Prostate gland (tissue), 2 donors: ENCODE measurements around the gene MPPE1. TPM values are rescaled to one million over a fixed set of nuclear protein-coding genes. Genes with fewer than 3 reads are reported as not detected.

Source experiments
- DNase-seq: peaks from one replicate; pipeline ENCODE4 v3.0.0-alpha.2; 2019; ENCODE audit warnings: low spot score
- H3K27ac ChIP-seq, 2 donors: fragments of 200-600 bp; sonication (generic); 2 replicates each; pipeline ENCODE4 v1.5.1; 2017 to 2019
- H3K27me3 ChIP-seq: fragments of 200-600 bp; sonication (generic); replicated peaks from 2 replicates; pipeline ENCODE4 v1.5.1; 2019; ENCODE audit not compliant: insufficient read depth
- H3K36me3 ChIP-seq, 2 donors: fragments of 200-600 bp; sonication (generic); 1 replicate in 1 of 2; 2 replicates in 1 of 2; pipeline versions ENCODE4 v1.5.1 to v1.8.1; 2017 to 2019
- H3K4me1 ChIP-seq: fragments of 200-600 bp; sonication (generic); replicated peaks from 2 replicates; pipeline ENCODE4 v1.5.1; 2019
- H3K4me3 ChIP-seq, 2 donors: fragments of 200-600 bp; sonication (generic); 2 replicates each; pipeline ENCODE4 v1.5.1; 2017 to 2019
- H3K9me3 ChIP-seq: fragments of 200-600 bp; sonication (generic); 2 replicates; pipeline ENCODE4 v1.5.1; 2017
- POLR2A ChIP-seq: fragments of 450-650 bp; IDR thresholded peaks from one replicate; pipeline ENCODE4 v1.6.1; 2016; ENCODE audit warnings: antibody characterized with exemption, mild to moderate bottlenecking
- POLR2AphosphoS5 ChIP-seq: sonication (generic); formaldehyde crosslinking; IDR thresholded peaks from one replicate; pipeline ENCODE4 v1.6.1; 2017; ENCODE audit warnings: antibody characterized with exemption
- WGBS: methylation state at CpG from one replicate; pipeline ENCODE4 v1.1.5; 2018; 5-methylcytosine and 5-hydroxymethylcytosine counted together
- intact Hi-C: fragments of 100-400 bp; cut with DNase I; formaldehyde crosslinking; loops from one replicate; pipeline ENCODE4 v1.14.2; 2022
- total RNA-seq, 2 donors: library from RNA; depleted of rRNA; stranded (reverse); fragments of >200 nt; gene quantifications; one replicate each; pipeline ENCODE4 v1.1.0, GENCODE V29; 2016
- TF ChIP-seq, protein P1 (sequence below), 4 experiments: fragments of 200-600 bp in 2 of 4; fragments of 450-650 bp in 2 of 4; sonication (generic) in 2 of 4; IDR thresholded peaks; 1 replicate in 3 of 4; 2 replicates in 1 of 4; pipeline ENCODE4 v1.5.1; 2016 to 2019; ENCODE audit warnings: antibody characterized with exemption in 4 of 4, mild to moderate bottlenecking in 2 of 4, moderate library complexity in 2 of 4

The MPPE1 gene
- total RNA-seq = 10 to 100 TPM; 19.3 to 29.1 TPM

DNA sequence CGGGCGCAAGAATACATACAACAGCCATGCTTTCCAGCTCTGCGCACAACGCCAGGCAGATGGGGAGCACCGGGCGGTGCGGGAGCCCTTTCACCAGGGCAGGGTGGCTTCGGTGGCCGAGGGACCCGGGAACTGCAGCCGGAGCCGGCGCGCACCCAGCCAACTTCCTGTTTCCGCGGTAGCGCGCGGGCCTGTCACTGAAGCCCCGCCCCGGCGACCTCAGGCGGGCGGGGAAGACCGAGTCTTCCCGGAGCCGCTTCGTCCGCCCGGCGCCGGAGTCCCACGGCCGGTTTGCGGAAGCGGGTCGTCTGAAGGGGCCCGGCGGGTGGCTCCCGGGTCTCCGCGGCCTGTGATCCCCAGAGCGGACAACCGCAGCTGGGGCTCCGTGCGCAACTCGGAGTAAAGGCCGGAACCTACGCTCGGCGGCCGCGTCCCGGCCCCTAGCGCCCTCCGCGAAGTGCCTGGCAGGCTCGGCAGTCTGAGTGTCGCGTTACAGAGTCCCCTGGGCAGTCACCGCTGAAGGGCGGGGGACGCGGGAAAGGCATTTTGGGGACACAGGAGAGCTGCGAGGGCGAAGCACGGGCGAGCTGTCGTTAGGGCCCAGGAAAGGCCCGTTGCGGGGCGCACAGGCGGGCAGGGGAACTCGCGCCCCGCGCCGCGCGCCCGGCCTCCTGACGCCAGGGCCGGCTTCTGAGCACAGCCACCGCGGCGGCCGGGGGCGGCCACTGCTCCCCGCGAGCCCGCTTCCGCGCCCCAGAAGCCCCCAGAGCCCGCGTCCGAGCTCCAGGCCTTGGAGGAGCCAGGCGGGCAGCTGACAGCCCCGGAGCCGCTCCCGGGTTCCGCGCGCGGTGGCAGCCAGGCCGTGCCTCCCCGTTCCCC lies at the start of gene MPPE1:
Gene MPPE1, minus strand, starts transcription at position 136 of the 879 bp plus-strand sequence. CDS start 11,053 bp downstream, outside the sequence.
- TF ChIP-seq POLR2A (peak; percentile 93), POLR2AphosphoS5 (peak; percentile 87)
- TF ChIP-seq, protein P1, sequence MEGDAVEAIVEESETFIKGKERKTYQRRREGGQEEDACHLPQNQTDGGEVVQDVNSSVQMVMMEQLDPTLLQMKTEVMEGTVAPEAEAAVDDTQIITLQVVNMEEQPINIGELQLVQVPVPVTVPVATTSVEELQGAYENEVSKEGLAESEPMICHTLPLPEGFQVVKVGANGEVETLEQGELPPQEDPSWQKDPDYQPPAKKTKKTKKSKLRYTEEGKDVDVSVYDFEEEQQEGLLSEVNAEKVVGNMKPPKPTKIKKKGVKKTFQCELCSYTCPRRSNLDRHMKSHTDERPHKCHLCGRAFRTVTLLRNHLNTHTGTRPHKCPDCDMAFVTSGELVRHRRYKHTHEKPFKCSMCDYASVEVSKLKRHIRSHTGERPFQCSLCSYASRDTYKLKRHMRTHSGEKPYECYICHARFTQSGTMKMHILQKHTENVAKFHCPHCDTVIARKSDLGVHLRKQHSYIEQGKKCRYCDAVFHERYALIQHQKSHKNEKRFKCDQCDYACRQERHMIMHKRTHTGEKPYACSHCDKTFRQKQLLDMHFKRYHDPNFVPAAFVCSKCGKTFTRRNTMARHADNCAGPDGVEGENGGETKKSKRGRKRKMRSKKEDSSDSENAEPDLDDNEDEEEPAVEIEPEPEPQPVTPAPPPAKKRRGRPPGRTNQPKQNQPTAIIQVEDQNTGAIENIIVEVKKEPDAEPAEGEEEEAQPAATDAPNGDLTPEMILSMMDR (IDR thresholded peaks at IDR 0.05) = peak in 1 of 4 experiments; percentile 4
- peaks cover 5% of the 10 kb centered on the region for H3K4me1 ChIP-seq
- no peaks in the 10 kb centered on the region for H3K27me3 ChIP-seq
- intact Hi-C loops = loop anchor here (2.0 kb wide), 2 partner anchors 58 to 72 kb away; partner anchors contain the start of genes CHMP1B and IMPA2
- H3K4me3 ChIP-seq = peak within 1 kb of the TSS; percentile 76 to 92
- no peaks in the 10 kb centered on the region for H3K9me3 ChIP-seq
- WGBS = under 1% methylated on average over 84 of the region's 106 CpGs
- H3K27ac ChIP-seq = peak within 1 kb of the TSS; percentile 97 to 100
- H3K36me3 ChIP-seq = no peaks in the 10 kb centered on the region
- DNase-seq = peak; percentile 86

GRCh38 chr18:11957636-11958035 lies 49.5 kb upstream of the MPPE1 start:
- WGBS = 82% methylated on average over 2 of the region's 2 CpGs
- no peaks in the 10 kb centered on the region for H3K27me3 ChIP-seq
- TF ChIP-seq POLR2AphosphoS5 = no peak
- TF ChIP-seq, protein P1 (IDR thresholded peaks at IDR 0.05) = no peak
- TF ChIP-seq POLR2A = no peak
- DNase-seq = no peak
- H3K4me1 ChIP-seq = no peaks in the 10 kb centered on the region
- intact Hi-C loops = no loop called here
- no peak overlapping the region for H3K4me3 ChIP-seq
- no peak overlapping the region for H3K27ac ChIP-seq
- no peaks in the 10 kb centered on the region for H3K36me3 ChIP-seq
- H3K9me3 ChIP-seq = no peaks in the 10 kb centered on the region

DNA sequence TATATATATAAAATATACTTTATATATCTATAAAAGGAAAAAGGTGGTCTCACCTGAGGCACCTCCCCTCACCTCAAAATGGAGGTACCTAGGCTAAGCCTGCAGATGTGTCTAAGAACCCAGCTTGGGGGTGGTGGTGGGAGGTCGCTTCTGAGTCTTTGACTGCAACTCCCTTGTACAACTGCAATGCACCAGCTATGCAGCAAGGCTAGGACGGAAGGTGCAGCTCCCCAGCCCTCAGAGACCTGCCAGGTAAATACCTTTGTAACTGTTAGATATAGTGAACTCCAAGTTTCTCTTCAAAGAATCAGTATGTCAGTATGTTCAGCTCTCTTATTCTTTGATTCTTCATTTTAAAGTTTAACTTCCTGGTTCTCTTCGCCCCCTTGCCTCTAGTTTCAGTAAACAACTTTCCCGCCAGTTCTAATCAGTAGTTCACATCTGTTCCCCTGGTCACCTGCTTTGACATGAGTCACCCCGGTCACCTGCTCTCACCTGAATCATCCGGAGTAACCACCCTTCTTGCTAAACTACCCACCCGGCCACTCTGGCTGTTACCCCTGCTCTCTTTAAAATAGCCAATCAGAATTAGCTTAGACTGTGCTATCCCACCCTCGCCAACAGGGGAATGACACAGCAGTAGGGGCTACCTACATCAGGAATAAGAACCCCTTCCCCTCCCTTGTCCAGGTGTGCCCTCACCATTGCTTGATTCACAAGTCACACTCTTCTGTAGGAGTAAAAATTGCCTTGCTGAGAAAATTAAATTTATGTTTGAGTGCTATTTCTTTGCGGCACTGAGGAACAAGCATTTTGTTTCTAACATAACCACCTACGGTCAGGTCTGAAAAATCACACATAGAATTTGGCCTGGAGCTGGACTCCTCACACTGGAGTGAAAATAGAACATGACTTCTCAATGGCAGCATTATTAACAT lies 48.5 kb upstream of the MPPE1 start:
- 91% methylated on average over 10 of the region's 10 CpGs for WGBS
- intact Hi-C loops = no loop called here
- no peak for DNase-seq
- no peak overlapping the region for H3K4me3 ChIP-seq
- H3K27me3 ChIP-seq = no peaks in the 10 kb centered on the region
- no peaks in the 10 kb centered on the region for H3K9me3 ChIP-seq
- no peak overlapping the region for H3K27ac ChIP-seq
- no peaks in the 10 kb centered on the region for H3K36me3 ChIP-seq
- no peaks in the 10 kb centered on the region for H3K4me1 ChIP-seq
- no peak for TF ChIP-seq POLR2AphosphoS5
- TF ChIP-seq POLR2A = no peak
- TF ChIP-seq, protein P1 (IDR thresholded peaks at IDR 0.05) = no peak

- Histone ChIP-seq H3K9me3 (no peaks in the 10 kb centered on the region), H3K27me3 (no peaks in the 10 kb centered on the region), H3K4me3 (no peak overlapping the region), H3K36me3 (no peaks in the 10 kb centered on the region), H3K4me1 (no peaks in the 10 kb centered on the region), H3K27ac (no peak overlapping the region)
- TF ChIP-seq, protein P1 (IDR thresholded peaks at IDR 0.05) = no peak
- TF ChIP-seq POLR2A (no peak), POLR2AphosphoS5 (no peak)
- intact Hi-C loops = no loop called here
- no peak for DNase-seq
- 41% methylated on average over 8 of the region's 8 CpGs for WGBS
Observed at GRCh38 chr18:11955239-11956029, 47.3 kb upstream of the MPPE1 start.
